NCI-H524 treated with DMSO at 0.1 percent for 48 hours (cell line): ENCODE data around the gene RILPL2.
"Not testable (repeated sequence)": the region's sequence is repeated elsewhere in the genome, so short reads cannot be mapped to it uniquely, and the experiment has no call there.

Experiments
- DNase-seq: peaks from one replicate; lab custom pipeline; 2025; lab: John Stamatoyannopoulos, UW

The RILPL2 gene, protein sequence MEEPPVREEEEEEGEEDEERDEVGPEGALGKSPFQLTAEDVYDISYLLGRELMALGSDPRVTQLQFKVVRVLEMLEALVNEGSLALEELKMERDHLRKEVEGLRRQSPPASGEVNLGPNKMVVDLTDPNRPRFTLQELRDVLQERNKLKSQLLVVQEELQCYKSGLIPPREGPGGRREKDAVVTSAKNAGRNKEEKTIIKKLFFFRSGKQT

DNA sequence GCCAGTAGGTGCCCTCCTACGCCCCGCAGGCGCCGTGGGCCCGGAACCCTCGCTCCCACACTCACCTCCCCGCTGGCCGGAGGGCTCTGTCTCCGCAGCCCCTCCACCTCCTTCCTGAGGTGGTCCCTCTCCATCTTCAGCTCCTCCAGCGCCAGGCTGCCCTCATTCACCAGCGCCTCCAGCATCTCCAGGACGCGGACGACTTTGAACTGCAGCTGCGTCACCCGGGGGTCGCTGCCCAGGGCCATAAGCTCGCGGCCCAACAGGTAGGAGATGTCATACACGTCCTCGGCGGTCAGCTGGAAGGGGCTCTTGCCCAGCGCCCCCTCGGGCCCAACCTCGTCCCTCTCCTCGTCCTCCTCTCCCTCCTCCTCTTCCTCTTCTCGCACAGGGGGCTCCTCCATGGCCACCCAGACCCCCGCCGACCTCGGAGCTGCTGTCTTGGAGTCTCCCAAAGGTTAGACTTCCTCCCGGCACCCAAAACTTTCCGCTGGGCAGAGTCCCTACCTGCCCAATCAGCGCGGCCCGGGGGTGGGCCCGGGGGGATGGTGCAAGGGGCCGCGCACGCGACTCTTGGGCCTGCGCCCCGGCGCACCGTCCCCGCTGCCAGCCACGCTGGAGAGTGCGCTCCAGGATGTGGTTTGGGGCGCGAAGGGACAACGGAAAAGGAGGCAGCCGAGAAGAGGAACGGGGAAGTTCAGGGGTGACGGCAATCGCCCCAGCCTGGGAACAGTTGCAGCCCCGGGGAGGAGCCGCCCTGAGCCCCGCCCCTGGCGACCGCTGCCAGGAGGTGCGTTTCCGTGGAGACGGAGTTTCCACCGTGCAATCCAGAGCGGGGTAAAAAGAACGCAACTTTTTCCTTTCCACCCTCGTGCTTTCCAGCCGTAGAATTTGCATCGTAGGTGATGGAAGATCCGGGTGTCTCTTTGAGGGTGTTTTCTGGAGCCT lies at the start of gene RILPL2:
TSS of gene RILPL2 (minus strand) at position 668 of the 948 bp plus-strand sequence. CDS start at position 404, 264 bp downstream.
- DNase-seq, result no peak

DNA sequence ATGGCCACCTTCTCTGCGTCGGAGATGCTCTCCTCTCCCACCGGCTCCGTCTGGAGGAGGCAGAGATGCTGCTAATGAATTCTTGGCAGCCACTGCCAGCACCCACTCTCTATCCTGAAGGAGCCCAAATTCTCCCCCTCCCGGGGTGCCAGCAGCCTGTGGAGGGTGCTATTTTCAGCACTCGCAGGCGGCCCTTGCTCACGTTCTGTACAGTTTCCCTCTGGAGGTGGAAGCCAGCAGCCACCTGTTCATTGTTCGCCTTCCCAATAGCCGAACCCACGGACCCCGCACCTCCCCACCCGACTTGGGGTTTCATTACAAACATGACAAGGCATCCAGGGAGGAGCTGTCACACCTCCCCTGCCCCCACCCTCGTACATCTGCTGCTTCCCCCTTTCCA lies 49.3 kb upstream of the RILPL2 start:
- DNase-seq, result no peak

DNA sequence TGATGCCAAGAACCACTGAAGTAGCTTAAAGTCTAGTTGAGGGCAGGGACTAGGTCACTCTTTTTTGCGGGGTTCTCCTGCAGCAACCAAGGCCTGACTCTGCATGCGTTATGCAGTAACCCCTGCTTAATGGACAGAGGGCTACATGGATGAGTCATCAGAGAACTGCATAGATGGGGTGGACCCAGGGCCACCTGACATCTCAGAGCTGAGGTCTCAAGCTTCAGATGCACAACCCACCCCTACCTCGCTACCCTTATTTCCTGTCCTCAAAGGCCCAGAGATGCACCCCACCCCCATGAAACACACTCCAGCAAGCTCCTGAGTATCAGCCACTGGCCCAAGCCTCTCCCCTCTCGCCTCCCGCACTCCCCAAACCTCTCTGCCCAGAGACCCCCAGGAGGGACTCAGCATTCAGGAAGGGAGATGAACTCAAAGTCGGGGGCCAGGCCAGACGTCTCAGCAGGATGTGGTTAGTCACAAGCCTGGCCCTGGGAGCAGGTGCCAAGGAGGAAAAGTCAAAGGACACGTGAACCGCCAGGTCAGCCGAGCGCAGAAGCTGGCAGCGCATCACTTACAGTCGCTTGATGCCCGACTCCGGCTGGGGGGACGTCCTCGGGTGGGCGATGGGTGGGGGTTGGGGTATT lies 47.2 kb upstream of the RILPL2 start:
- no peak for DNase-seq

DNA sequence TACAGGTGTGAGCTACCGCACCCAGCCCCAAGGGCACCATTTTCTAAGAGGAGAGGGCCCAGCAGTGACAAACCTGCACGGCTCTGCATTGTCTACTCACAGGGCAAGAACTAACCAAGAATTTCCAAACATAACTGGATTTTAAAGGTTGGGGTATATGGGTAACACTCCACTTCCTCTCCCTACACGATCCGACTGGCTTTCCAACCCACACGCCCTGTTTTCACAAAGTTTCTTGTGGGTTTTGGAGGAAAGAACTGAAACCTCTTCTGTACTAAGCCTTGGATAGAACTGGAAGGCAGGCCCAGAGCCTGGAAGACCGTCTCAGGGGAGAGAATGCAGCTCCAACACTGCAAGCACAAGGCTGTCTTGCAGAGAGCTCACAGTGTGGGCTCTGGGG lies 46.4 kb upstream of the RILPL2 start:
- no peak for DNase-seq

DNA sequence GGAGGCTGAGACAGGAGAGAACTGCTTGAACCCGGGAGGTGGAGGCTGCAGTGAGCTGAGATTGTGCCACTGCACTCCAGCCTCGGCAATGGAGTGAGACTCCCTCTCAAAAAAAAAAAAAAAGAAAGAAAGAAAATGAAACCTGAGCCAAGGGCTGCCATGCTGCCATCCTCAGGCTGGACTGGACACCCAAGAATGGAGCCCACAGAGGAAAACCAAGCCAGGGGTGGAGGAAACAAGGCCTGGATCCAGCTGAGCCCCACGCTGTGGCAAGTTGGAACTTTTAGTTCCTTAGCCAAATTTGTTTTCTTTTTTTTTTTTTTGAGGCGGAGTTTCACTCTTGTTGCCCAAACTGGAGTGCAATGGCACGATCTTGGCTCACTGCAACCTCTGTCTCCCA lies 44.8 kb upstream of the RILPL2 start:
- not testable (repeated sequence) for DNase-seq

DNA sequence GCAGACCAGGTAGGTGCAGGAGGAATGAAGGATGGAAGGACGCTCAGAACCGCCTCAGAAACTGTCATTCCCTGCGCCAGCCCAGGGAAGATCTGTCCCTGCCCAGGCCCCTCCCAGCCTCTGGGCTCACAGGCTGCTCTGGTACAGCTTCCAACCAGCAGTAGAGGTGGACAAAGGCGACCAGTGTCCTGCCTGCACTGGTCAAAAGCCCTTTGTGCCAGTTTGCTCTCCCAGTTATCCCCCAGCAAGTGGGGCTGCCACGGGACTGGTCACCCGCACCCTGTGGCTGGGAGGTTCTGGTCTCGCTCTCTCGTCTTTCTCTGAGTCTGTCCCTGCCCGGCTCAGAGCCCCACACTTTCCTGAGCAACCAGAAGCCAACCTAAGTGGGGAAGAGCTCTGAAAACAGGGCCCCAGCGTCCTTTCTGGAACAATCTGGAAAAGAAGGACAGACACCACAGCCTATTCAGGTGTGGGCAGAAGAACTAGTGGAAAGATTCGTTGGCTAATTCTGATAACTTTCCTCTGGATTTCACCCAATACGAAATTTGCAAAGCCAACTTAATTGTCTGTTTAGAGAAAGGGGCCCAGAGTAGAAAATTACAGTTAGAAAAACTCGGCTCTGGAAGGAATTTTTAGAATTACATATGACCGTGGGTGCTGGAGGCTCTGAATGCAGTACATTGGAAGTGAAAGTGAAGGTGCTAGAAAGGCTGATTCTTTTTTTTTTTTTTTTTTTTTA lies 43.1 kb upstream of the RILPL2 start:
- no peak for DNase-seq

DNA sequence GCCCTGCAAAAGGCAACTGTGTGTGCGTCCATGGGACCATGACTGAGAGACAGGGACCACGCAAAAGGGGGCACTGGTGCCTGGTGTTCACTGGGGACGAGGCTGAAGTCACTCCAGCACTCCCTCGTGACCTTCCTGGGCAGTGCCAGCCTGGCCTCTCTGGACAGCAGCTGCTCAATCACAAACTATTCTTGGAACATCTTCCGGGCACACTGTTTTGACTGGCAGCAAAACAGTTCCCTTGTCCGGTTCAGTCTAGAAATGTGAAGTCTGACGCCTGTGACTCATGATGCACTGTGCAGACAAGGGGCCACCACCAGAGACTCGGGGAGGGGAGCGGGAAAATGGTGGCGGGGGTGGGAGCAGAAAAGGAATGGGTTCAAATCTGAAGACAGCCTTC lies 42.3 kb upstream of the RILPL2 start:
- no peak for DNase-seq

DNA sequence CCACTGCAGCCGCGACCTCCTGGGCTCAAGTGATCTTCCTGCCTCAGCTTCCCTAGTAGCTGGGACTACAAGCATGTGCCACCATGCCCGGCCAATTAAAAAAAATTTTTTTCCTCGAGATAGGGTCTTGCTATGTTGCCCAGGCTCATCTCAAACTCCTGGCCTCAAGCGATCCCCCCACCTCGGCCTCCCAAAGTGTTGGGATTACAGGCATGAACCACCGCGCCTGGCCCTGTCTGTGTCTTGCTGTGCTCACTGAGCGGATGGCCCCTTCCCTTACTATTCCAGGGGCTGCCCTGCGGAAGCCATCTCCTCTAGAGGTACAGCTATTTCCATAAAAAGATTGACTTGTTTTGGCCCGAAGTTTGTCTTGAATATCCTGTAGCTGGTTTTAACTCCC lies 41.6 kb upstream of the RILPL2 start:
- DNase-seq, result no peak

DNA sequence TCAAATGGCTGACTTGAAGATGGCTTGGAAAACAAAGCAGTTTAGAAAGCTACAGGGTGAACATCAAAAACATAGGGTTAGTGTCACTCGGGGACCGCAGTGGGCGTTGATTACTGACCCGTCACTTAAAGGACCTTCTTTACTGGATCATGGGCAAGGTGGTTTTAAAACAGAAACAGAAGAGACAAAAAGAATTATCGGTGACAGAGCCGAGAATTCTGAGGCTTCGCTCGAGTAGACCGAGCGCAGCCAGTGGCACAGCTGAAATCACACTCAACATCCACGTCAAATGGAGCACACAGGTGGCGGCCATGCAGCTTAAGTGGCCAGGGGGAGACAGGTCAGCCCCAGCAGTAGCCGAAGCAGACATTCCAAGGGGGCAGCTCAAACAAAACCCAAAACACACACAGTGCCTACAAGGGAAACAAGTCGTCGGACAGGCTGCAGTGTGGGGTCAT lies 38.8 kb upstream of the RILPL2 start:
- no peak for DNase-seq

DNA sequence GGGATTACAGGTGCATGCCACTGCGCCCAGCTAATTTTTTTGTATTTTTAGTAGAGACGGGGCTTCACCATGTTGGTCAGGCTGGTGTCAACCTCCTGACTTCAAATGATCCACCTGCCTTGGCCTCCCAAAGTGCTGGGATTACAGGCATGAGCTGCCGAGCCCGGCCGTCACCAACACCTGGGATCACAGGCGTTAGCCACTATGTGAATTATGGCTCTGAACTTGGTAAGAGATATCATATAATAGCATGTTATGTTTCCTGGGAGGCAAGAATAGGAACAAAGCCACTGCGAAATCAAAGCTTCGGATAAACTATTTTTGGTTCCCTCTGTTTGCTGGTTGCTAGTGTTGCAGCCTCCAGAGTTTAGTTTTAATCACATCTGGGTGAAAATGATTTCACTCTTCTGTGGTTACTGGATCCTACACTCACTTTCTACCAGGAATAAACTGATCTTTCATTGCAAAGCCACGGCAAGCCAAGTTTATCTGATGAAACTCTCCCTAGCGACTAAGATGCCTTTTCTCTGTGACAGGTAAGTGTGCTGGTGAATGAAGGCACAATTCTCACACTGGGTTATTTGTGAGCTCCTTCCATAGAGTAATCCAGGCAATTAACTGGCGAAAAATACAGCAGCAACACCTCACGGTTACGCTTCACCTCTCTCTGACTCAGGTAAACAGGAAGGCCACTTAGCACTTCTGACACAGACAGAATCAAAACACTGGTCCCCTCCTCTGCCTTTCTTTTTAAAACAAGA lies 38.2 kb upstream of the RILPL2 start:
- DNase-seq, result no peak

DNA sequence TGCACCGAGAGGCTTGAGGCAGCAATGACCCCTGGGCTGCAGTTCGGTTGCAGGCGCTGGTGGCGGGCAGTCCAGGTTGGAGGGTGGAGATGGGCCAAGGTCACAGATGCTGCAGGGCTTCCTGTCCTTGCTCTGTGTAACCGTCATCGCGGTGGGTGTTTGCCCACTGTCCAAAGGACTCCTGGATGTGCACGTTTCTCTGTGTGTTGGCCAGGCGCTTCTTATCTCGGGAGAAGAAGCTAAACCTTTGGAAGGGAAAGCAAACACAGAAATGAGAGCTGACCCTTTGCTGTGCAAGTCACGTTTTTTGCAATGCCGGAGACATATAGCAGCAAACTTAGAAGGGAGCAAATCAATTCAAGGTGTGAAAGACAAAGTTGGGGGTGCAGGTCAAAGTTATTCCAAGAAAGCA lies 36.0 kb upstream of the RILPL2 start:
- no peak for DNase-seq

DNA sequence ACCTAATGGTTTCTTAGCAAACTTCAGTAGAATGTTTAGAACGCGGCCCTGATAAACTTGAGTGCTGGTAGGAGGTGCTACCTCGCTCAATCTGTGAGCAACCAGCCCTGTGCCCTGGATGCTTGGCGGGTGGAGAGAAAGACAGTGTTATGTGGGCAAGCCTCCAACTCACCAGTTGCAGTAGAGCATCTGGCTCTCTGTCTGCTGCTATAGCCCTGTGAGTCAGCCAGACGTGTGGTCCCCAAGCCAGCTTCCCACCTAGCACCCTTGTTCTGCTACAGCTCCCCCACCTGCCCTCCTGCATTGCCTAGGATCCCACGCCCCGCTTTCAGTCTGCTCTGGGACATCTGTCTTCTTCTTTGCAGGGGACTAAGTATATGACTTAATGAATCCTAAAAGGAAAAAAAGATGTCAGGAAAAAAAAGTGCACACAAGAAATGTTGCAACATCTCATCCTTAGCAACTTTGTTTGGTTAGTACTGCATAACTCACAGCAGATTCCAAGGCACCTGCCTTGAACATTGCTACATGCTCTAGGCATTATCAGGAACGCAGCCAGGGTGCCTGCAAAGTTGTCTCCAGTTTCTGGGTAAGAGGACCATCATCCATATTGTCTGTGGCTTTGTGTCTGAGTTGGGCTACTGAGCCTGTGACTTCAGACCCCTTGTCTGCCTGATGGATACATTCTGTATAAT lies 35.0 kb upstream of the RILPL2 start:
- DNase-seq, result no peak

DNA sequence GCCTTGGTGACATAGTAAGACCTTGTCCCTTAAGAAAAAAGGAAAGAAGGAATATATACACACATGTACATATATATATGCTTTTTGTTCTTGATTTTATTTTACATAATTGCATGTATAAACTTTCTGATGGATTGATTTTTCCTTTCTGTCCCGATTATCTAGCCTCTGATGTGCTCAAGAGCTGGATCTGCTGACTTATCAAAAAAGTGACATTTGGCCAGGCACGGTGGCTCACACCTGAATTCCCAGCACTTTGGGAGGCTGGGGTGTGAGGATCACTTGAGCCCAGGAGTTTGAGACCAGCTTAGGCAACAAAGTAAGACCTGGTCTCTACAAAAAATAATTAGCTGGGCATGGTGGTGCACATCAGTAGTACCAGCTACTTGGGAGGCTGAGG lies 33.5 kb upstream of the RILPL2 start:
- DNase-seq, result no peak

DNA sequence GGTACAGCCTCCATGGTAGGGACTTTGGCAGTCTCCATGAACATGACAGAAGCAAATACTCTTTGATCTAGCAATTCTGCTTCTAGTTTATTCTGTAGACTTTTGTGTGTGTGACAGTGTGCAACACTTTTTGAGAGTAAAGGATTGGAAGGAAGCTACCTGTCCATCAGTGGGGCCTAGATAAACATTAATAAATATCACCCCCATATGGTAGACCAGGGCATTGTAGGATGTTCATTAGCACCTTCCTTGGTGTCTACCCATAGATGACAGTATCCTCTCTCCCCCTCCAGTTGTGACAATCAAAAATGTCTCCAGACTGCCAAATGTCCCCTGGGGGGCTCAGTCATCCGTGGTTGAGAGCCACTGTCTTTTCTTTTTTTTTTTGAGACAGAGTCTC lies 32.3 kb upstream of the RILPL2 start:
- DNase-seq, result no peak

DNA sequence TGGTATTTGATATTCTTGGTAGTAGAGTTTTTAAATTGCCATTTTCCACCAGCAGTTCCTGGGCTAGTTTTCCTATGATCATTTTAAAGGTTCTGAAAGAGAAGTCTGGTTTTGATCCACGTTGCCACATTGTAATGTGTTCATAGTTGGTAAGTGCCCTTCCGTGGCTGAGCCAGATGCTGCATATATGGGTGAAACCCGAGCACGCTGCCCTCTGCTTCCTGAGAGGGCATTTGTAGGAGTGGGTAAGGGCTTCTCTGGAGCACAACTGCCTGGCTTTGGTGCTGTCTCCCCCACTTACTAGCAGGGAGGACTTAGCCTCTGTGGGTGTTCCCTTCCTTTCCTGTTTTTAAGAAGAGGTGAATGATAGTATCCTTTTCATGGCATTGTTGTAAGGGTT lies 28.6 kb upstream of the RILPL2 start:
- DNase-seq, result no peak

DNA sequence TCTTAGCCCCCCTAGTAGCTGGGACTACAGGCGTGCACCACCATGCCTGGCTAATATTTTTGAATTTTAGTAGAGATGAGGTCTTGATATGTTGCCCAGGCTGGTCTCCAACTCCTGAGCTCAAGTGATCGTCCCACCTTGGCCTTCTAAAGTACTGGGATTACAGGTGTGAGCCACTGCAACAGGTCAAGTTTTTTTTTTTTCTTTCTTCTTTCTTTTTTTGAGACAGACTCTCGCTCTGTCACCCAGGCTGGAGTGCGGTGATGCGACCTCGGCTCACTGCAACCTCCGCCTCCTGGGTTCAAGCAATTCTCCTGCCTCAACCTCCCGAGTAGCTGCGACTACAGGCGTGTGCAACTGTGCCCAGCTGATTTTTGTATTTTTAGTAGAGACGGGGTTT lies 26.7 kb upstream of the RILPL2 start:
- DNase-seq, result not testable (repeated sequence)

DNA sequence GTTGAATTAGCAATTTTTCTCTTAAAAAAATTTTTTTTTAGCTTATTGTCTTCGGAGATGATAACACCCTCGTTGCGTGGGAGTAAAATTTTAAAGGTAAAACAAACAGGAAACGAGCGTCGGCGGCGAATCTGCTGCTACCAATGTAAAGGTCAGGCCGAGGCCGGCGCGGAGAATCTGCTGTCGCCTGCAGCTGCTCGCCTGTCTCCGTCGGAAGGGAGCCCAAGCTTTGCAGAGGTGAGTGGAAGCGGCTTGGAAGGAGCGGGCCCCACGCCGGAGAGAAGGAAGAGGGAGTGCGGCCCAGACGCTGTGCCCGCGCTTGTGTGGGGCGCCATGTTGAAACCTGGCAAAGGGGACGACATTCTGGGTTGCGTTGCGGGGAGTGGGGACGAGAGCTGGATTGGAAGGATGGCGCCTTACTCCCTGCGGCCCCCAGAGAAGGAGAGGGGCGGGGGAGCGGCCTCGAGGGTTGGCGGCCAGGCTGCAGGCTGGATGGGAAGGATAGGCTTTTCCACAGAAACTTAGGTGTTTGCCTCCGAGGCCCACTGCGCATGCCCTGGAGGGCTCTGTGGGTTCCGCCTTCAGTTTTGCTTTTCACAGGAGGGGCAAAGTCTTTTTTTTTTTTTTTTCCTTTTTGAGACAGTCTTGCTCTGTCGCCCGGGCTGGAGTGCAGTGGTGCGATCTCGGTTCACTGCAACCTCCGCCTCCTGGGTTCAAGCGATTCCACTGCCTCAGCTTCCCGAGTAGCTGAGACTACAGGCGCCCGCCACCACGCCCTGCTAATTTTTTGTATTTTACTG lies 21.7 kb upstream of the RILPL2 start, which contains the start of gene SNRNP35:
TSS of gene SNRNP35 (plus strand) at position 160 of the 800 bp plus-strand sequence. CDS start 7,402 bp downstream, outside the sequence.
- DNase-seq, result no peak

DNA sequence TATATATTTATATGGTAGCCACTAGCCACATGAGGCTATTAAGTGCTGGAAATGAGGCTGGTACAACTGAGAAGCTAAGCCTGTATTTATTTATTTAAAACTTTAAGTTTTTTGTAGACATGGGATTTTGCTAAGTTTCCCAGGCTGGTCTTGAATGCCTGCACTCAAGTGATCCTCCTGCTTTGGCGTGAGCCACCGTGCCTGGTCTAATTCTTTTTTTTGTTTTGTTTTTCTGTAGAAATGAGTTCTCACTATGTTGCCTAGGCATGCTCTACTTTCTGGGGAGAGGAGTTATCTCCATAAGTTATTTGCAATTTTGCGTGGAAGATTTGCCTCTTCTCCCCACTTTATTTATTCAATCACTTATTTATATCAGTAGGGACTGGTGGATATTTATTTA lies 16.7 kb upstream of the RILPL2 start:
- DNase-seq, result no peak

DNA sequence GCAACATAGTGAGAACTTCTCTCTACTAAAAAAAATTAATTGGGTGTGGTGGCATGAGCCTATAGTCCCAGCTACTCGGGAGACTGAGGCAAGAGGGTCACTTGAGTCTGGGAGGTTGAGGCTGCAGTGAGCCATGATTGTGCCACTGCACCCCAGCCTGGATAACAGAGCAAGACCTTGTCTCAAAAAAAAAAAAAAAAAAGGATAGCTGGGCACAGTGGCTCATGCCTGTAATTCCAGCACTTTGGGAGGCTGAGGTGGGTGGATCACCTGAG lies 15.7 kb upstream of the RILPL2 start:
- not testable (repeated sequence) for DNase-seq

DNA sequence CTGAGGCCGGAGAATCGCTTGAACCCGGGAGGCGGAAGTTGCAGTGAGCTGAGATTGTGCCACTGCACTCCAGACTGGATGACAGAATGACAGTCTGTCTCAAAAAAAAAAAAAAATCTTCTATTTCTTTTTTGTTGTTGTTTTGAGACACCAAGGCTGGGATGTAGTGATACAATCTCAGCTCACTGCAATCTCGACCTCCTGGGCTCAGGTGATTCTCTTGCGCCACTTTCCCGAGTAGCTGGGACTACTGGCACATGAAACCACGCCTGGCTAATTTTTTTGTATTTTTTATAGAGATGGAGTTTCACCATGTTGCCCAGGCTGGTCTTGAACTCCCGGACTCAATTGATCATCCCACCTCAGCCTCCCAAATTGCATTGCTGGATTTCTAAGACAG lies 14.2 kb upstream of the RILPL2 start:
- no peak for DNase-seq
